Endodermal cell (in vitro differentiated cells): Measurements from ENCODE around the gene CHI3L2. TPM values are rescaled to one million over a fixed set of nuclear protein-coding genes. Genes with fewer than 3 reads are reported as not detected.

ENCODE experiments used
- DNase-seq: peaks from one replicate; pipeline ENCODE4 v3.0.0-alpha.2; 2017
- H3K27ac ChIP-seq: 2 replicates; pipeline ENCODE4 v1.5.1; 2013; ENCODE audit warnings: mild to moderate bottlenecking, low read depth, low read length, moderate library complexity
- H3K27me3 ChIP-seq: 2 replicates; pipeline ENCODE4 v1.6.1; 2013; ENCODE audit warnings: mild to moderate bottlenecking, low read length, moderate library complexity; ENCODE audit not compliant: insufficient read depth, control insufficient read depth, poor library complexity, severe bottlenecking
- H3K36me3 ChIP-seq: 2 replicates; pipeline ENCODE4 v1.7.0; 2013; ENCODE audit warnings: mild to moderate bottlenecking, low read length, moderate library complexity; ENCODE audit not compliant: control insufficient read depth, insufficient read depth
- H3K4me1 ChIP-seq: one replicate; pipeline ENCODE4 v1.7.0; 2013; ENCODE audit warnings: low read length; ENCODE audit not compliant: control insufficient read depth, insufficient read depth
- H3K4me3 ChIP-seq: 2 replicates; pipeline ENCODE4 v1.5.1; 2013; ENCODE audit warnings: mild to moderate bottlenecking, low read length, moderate library complexity
- H3K9ac ChIP-seq: 2 replicates; pipeline ENCODE4 v1.6.1; 2013; ENCODE audit warnings: mild to moderate bottlenecking, low read length, moderate library complexity; ENCODE audit not compliant: poor library complexity, severe bottlenecking; ENCODE audit errors: extremely low read depth
- H3K9me3 ChIP-seq: 2 replicates; pipeline ENCODE4 v1.6.1; 2013; ENCODE audit warnings: mild to moderate bottlenecking, low read length, moderate library complexity; ENCODE audit not compliant: control insufficient read depth
- H3K27ac Mint-ChIP-seq: 2 replicates; pipeline ENCODE4 v1.8.0; 2020; ENCODE audit warnings: mixed read lengths
- H3K27me3 Mint-ChIP-seq: 2 replicates; pipeline ENCODE4 v1.8.0; 2021; ENCODE audit warnings: mild to moderate bottlenecking, mixed read lengths; ENCODE audit not compliant: insufficient read depth
- H3K36me3 Mint-ChIP-seq: 2 replicates; pipeline ENCODE4 v1.8.0; 2020; ENCODE audit warnings: low read depth, mixed read lengths
- H3K4me1 Mint-ChIP-seq: 2 replicates; pipeline ENCODE4 v1.8.0; 2020; ENCODE audit warnings: mixed read lengths
- H3K4me3 Mint-ChIP-seq: 2 replicates; pipeline ENCODE4 v1.8.0; 2020; ENCODE audit warnings: mild to moderate bottlenecking, moderate library complexity, mixed read lengths
- H3K9me3 Mint-ChIP-seq: 2 replicates; pipeline ENCODE4 v1.8.0; 2020; ENCODE audit warnings: mild to moderate bottlenecking, mixed read lengths
- WGBS, 2 experiments: methylation state at CpG; one replicate each; pipeline versions ENCODE4 v1.1.5 to v1.1.7; 2013; ENCODE audit warnings: missing lambda C conversion rate in 2 of 2, mixed read lengths in 1 of 2; ENCODE audit not compliant: insufficient coverage in 1 of 2, insufficient read length in 1 of 2; 5-methylcytosine and 5-hydroxymethylcytosine counted together
- total RNA-seq, 2 donors: library from RNA; stranded (reverse); fragmentation: NEBNext Ultra II Directional in 1 of 2; extraction: Animal tissue kit (Norgen Biotek cat#: 25700) in 1 of 2; gene quantifications; 2 replicates in 1 of 2; 3 replicates in 1 of 2; pipeline ENCODE4 v1.2.1, GENCODE V29; 2021
- TF ChIP-seq, protein P1 (sequence below): fragments of 200-600 bp; sonication (generic); conservative IDR thresholded peaks from 2 replicates; pipeline ENCODE4 v1.5.0; 2021; ENCODE audit warnings: antibody characterized with exemption, mild to moderate bottlenecking

CHI3L2 gene
- total RNA-seq, 2 donors from 2014 or later = not detected

DNA sequence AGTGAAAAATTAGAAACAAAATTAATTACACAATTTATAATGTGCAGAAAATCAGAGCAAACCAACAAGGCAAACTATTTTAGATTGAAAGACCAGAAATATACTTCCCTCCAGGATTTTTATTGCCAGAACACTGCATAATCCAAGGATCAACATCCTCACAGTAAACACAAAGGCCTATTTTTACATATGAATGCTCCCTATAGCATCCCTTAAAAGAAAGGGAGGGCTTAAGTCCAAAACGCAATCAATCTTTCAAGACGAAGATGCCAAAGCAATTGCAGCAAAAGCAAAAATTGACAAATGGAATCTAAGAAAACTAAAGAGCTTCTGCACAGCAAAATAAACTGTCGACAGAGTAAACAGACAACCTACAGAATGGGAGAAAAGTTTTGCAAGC, 44.6 kb downstream of the CHI3L2 start:
- Mint-ChIP-seq H3K27me3 (peaks cover 8% of the 10 kb centered on the region), H3K9me3 (peaks cover 10% of the 10 kb centered on the region), H3K4me3 (no peak overlapping the region), H3K4me1 (peaks cover 11% of the 10 kb centered on the region), H3K27ac (no peak overlapping the region), H3K36me3 (no peaks in the 10 kb centered on the region)
- H3K4me1 ChIP-seq = no peaks in the 10 kb centered on the region
- H3K36me3 ChIP-seq = no peaks in the 10 kb centered on the region
- WGBS, 2 experiments = 40 to 66% methylated on average over 2 to 3 of the region's 3 CpGs
- no peaks in the 10 kb centered on the region for H3K27me3 ChIP-seq
- H3K4me3 ChIP-seq = no peak overlapping the region
- TF ChIP-seq, protein P1, sequence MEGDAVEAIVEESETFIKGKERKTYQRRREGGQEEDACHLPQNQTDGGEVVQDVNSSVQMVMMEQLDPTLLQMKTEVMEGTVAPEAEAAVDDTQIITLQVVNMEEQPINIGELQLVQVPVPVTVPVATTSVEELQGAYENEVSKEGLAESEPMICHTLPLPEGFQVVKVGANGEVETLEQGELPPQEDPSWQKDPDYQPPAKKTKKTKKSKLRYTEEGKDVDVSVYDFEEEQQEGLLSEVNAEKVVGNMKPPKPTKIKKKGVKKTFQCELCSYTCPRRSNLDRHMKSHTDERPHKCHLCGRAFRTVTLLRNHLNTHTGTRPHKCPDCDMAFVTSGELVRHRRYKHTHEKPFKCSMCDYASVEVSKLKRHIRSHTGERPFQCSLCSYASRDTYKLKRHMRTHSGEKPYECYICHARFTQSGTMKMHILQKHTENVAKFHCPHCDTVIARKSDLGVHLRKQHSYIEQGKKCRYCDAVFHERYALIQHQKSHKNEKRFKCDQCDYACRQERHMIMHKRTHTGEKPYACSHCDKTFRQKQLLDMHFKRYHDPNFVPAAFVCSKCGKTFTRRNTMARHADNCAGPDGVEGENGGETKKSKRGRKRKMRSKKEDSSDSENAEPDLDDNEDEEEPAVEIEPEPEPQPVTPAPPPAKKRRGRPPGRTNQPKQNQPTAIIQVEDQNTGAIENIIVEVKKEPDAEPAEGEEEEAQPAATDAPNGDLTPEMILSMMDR = no peak
- no peak overlapping the region for H3K9ac ChIP-seq
- DNase-seq = no peak
- H3K9me3 ChIP-seq = peaks cover 10% of the 10 kb centered on the region
- no peak overlapping the region for H3K27ac ChIP-seq

DNA sequence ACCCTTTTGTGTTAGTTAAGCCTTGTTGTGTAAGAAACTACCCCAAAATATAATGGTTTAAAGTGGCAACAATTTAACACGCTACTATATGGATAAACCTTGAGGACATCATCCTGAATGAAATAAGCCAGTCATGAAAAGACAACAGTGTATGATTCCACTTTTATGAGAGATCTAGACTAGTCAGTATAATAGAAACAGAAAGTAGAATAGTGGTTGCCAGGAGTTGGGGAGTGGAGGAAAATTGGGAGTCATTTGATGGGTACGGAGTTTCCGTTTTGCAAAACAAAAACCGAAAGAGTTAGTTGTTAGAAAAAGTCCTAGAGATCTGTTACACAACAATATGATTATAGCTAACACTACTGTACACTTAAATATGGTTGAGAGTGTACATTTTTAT, 47.1 kb downstream of the CHI3L2 start:
- Mint-ChIP-seq H3K36me3 (no peaks in the 10 kb centered on the region), H3K4me3 (no peak overlapping the region), H3K9me3 (peaks cover 10% of the 10 kb centered on the region), H3K27me3 (peaks cover 13% of the 10 kb centered on the region), H3K27ac (no peak overlapping the region), H3K4me1 (peaks cover 17% of the 10 kb centered on the region)
- Histone ChIP-seq H3K9ac (no peak overlapping the region), H3K27me3 (no peaks in the 10 kb centered on the region), H3K36me3 (no peaks in the 10 kb centered on the region), H3K4me3 (no peak overlapping the region), H3K27ac (no peak overlapping the region), H3K4me1 (peaks cover 2% of the 10 kb centered on the region), H3K9me3 (peaks cover 21% of the 10 kb centered on the region)
- WGBS, 2 experiments = 99 to 100% methylated on average over 1 to 3 of the region's 4 CpGs
- TF ChIP-seq, protein P1 = no peak
- no peak for DNase-seq

DNA sequence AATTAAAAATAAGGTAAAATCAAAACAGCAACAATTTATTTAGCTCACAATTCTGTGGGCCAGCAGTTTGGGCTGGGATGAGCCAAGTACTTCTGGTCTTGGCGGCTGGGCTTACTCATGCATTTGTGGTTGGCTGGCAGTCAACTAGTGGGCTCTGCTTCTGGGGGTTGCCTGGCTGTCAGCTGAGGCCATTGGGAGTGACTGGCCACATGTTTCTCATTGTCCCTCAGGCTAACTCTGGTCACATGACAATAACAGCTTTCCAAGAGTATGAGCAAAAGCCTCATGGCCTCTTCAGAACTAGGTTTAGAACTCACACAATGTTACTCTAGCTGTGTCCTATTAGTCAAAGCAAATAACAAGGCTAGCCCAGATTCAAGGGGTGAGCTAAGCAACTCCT, 47.6 kb downstream of the CHI3L2 start:
- H3K4me1 Mint-ChIP-seq = peaks cover 21% of the 10 kb centered on the region
- H3K27ac ChIP-seq = no peak overlapping the region
- H3K4me1 ChIP-seq = peaks cover 6% of the 10 kb centered on the region
- H3K9ac ChIP-seq = no peak overlapping the region
- no peaks in the 10 kb centered on the region for H3K27me3 ChIP-seq
- H3K4me3 Mint-ChIP-seq = no peak overlapping the region
- H3K36me3 Mint-ChIP-seq = no peaks in the 10 kb centered on the region
- no peak overlapping the region for H3K27ac Mint-ChIP-seq
- H3K27me3 Mint-ChIP-seq = peaks cover 13% of the 10 kb centered on the region
- TF ChIP-seq, protein P1 = no peak
- no peak overlapping the region for H3K4me3 ChIP-seq
- WGBS, 2 experiments = 78% methylated on average over 1 of the region's 1 CpG; no CpG with 5 or more reads in 1 of the 2 experiments
- H3K36me3 ChIP-seq = no peaks in the 10 kb centered on the region
- DNase-seq = no peak
- peaks cover 21% of the 10 kb centered on the region for H3K9me3 ChIP-seq
- H3K9me3 Mint-ChIP-seq = peaks cover 10% of the 10 kb centered on the region
